Right hindlimb (tissue), 1 donor: Measurements from ENCODE around the gene GAPVD1.
"Not testable (repeated sequence)": the region's sequence is repeated elsewhere in the genome, so short reads cannot be mapped to it uniquely, and the experiment has no call there.

Experiments used
- DNase-seq: peaks from one replicate; pipeline ENCODE4 v3.0.0-alpha.2; 2018

Gene GAPVD1

DNA sequence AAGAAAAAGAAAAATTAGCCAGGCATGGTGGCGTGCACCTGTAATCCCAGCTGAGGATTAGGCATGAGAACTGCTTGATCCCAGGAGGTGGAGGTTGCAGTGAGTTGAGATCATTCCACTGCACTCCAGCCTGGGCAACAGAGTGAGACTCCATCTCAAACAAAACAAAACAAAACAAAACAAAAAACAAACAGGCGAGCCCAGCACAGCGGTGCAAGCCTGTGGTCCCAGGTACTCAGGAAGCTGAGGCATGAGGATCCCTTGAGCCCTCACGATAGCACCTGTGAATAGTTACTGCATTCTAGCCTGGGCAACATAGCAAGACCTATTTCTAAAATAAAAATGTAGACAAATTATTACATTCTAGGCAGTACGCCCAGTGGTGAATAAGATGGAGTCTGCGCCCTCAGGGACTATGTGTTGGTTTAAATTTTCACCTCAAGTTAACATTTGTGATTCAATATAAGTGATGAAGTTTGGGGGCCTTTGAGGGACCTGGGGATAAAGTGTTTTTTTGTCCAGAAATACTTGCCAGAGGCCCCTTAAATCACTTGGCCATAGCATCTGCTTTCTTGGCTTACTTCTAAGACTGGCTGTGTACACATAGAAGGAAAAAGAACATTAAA is 3.4 kb upstream of the GAPVD1 start:
- peak; percentile 36 for DNase-seq

DNA sequence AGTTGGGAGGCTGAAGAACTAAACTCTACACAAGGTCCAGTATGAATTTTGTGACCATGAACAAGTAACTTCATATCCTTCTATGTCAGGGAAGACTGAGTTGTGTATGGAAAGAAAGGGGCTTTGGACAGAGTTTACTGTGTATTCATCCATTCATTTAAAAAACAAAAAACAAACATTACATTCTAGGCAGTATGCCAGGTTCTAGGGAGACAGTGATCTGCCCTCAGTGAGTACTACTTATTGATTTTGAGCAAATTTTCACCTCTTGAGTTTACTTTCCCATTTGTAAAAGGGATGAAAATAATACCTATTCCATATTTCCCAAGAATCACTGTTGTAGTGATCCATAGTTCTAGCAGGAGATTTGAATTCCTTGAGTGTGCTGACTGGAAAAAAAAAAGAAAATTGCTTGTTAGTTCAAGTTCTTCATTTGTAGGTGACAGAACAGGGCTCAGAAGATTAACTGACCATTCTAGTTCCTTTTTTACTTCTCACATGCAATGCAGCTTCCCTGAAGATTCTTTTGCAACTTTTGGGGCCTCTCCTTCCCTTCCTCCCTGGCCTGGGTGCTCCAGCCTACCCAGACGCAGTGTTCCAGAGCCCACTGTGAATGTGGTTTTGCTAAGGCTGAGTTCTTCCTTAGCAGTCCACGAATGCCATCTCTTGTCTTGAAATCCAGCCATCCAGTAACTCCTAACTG is 2.6 kb upstream of the GAPVD1 start:
- no peak for DNase-seq

DNA sequence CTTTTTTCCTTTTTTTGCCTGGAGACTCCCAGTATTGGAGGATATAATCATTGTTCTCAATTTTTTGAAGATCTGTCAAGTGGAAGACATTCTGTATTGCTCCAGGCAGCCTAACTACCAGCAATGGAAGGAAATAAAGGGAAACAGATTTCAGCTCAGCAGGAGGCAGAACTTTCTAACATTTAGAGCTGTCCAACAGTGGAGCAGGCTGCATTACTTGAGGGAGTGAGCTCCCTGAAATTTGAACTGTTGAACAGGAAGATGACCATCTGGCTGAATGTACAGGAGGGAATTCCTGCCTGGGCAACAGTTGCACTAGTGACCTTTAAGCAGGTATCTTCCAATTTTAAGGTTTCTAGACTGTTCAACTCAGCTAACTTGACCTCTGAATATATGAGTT is 1.1 kb upstream of the GAPVD1 start:
- no peak for DNase-seq

DNA sequence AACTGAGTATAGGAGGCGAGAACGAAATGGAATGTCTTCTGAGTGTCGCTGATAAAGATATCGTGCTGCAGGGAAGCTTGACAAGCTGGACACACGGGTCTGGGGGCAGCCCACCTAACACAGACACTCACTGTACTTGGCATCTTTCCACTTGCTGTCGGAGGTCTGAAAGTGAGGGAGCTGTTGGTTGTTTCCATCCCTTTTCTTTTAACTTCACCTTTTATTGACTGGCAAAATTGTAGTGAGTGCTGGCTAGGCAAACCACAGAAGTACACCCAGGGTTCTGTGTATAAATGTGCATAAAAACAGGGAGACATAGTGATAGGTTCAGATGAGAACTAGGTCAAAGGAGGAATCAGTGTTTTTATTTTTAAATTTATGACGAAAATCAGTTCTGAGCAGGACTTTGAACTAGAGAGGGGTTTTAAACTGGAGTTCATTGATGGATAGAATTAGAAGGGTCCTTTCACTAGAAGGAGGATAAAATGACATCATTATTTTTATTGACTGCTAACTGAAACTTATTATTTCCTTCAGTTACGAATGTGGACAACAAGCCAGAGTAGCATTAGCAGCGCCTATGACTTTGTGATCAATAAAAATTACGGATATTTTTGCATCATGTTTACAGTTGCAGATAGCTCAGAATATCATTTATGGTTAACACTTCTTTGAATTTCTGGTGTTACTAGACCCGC is 817 bp downstream of the GAPVD1 start:
- DNase-seq = no peak

DNA sequence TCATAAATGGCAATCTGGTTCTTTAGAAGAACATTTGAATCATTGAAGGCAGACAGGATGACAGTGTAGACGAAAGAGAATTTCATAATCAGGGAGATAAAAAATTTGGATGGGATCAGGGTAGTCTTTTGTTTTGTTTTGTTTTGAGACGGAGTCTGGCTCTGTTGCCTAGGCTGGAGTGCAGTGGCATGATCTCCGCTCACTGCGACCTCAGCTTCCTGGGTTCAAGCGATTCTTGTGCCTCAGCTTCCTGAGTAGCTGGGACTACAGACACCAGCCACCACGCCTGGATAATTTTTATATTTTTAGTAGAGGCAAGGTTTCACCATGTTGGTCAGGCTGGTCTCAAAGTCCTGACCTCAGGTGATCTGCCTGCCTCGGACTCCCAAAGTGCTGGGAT is 2.4 kb downstream of the GAPVD1 start:
- not testable (repeated sequence) for DNase-seq

DNA sequence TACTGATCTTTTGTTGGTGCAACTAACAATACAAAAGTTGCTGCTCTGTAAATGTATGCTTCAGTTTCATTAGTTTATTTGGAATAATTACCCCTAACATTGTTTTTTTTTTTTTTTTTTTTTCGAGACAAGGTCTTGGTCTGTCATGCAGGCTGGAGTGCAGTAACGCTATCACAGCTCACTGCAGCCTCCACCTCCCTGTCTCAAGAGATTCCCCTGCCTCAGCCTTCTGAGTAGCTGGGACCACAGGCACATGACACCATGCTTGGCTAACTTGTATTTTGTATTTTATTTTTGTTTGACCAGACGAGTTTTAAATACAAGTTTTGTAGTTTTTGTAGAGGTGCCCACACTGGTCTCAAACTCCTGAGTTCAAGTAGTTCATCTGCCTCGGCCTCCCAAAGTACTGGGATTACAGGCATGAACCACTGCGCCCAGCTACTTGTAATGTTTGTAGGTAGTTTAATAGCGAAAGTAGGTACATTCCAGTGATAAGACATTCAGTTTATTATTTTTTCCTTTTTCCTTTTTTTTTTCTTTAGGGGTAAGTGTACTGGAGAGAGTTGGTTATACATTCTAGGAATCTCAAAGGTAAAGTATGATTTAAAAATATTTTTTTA is 6.9 kb downstream of the GAPVD1 start:
- DNase-seq = no peak

DNA sequence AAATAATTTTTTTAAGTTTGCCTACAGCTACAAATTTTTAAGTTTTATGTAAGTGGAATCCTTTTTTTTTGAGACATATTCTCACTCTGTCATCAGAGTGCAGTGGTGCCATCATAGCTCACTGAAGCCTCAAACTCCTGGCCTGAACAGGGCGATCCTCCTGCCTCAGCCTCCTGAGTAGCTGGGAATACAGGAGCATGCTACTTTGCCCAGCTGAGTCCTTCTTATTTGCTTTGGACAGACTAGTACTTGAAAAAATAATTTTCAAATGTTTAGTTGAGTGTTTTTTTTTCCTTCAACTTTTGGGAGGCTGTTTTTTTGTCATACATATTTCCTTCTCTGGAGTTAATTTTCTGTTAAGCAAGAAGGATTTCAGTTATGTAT is 7.4 kb downstream of the GAPVD1 start:
- no peak for DNase-seq

DNA sequence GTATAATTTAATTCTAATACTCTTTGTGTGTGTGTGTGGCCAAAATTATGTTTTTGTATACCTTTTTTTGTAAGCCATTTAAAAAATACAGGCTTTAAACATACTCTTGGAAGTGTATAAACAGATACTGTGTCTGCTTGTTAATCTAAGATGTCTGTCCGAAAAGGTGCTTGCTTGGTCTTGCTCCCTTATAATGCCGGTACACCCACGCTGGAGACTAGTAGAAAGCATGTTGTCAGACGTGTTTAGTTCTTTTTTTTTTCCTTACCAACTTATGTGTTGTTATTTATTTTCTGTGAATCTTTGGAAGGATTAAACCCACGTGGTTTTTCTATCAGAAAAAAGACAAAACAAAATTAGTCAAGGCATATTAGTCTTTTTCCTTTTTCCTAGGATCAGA is 9.5 kb downstream of the GAPVD1 start:
- DNase-seq = no peak

DNA sequence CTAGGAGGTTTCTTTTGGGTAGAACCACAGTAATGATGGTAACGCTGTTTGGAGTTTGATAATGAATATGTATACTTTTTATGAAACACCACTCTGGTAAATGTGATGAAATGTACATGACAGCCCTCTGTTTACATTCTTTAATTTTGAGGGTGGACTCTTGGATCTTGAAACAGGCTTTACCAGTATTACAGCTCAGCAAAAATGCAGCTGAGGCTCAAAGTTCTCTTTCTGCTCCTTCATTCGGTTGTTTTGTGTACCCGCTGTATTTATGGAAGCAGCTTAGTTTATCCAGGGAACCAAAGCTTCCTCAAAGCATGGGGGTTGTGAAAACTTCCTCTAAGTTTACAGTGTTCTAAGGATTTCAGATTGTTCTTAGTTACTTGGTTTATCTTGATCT is 11.1 kb downstream of the GAPVD1 start:
- no peak for DNase-seq

DNA sequence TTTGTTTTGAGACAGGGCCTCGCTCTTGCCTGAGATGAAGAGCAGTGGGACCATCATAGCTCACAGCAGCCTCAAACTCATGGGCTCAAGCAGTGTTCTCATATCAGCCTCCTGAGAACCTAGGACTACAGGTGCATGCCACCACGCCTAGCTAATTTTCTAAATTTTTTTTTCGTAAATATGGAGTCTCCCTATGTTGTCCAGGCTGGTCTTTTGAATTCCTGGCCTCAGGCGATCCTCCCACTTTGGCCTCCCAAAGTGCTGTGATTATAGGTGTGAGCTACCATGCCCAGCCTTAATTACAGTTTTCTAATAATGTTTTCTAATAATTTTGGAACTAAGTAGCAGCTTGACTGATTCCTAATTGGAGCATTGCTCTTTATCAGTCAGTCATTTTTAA is 15.1 kb downstream of the GAPVD1 start:
- no peak for DNase-seq

DNA sequence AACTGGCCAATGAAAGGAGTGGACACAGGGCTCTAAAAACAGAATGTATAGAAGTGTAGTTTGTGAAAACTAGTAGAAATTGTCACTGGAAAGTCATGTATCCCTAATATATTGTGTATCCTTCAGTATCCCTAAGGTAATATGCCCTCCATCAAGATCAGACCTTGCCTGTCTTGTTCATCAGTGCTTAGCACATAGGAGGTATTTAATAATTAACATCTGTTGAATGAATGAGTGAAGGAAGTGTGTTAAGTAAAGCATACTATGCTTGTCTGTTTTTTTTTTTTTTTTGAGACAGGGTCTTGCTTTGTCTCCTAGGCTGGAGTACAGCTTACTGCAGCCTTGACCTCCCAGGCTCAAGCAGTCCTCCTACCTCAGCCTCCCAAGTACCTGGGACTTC is 15.8 kb downstream of the GAPVD1 start:
- no peak for DNase-seq

DNA sequence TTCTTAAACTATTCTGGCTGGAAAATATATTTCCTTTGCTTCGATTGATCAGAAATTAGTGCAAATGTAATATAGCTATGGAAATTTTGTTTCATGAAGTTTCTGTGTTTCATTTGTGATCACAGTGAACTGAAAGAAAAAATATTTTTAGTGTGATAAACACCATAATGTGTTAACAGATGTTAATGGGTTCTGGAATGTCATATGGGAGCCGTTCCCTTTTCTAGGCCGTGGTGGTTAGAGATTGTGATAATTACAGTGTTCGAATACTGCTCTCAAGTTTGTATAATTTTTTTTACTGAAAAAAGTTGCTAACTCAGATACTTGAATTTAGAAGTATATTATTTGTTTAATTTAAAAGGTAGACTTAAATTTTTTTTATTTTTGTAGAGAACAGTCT is 19.3 kb downstream of the GAPVD1 start:
- no peak for DNase-seq

DNA sequence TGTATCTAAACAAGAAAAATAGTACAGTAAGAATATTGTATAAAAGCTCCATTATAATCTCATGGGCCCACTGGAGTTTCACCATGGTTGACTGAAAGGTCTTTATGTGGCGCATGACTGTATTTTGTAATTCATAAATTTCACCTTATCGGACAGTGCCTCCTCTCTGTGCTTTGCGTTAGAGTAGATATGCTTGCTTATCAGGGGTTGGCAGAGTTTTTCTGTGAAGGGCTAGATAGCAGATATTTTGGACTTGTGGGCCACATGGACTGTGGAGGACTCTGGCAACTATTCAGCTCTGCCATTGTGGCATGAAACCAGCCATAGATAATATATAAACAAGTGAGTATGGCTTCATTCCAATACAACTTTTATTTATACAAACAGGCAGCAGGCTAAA is 23.2 kb downstream of the GAPVD1 start:
- DNase-seq = no peak

DNA sequence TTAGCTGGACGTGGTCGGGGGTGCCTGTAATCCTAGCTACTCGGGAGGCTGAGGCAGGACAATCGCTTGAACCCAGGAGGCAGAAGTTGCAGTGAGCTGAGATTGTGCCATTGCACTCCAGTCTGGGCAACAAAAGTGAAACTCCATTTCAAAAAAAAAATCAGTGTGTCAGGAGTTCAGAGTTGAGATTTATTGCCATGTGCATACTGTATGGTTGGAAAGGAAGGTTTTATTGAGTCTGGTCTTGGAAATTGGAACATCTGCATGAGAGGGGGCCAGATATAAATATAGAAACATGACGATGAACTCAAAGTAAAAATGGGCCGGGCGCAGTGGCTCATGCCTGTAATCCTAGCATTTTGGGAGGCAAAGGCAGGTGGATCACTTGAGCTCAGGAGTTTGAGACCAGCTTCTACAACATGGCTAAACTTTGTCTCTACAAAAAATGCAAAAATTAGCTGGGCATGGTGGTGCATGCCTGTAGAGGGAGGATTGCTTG is 25.4 kb downstream of the GAPVD1 start:
- not testable (repeated sequence) for DNase-seq

DNA sequence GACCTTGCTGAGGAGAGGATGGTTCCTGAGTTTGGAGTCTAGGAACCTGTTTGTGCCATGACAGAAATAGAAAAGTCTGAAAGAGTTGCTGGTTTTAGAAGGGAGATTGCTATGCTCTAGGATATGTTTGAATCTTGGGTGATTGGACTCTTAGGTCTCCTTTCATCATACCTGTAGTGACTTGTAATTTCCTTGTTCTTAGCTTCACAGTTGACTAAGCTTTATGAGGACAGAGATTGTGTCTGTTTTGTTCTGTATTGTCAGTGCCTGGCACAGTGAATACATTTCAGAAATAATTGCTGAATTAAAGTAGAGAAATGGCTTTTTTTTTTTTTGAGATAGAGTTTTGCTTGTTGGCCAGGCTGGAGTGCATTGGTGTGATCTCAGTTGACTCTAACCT is 31.5 kb downstream of the GAPVD1 start:
- no peak for DNase-seq

DNA sequence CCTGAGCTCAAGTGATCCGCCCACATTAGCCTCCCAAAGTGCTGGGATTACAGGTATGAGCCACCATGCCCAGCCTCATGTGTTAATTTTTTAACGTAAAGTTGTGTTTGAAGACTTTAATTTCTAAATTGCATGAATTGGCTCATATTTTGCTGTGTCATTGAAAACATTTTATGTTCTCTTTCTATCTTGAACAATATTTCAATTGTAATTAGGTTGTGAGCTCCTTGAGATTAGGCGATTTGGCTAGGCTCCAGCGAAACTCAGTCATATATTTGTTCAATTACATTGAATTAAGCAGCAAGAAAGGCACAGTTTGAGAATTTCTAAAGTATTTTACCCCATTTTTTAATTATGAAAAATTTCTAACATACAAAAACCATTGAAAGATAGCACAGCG is 34.0 kb downstream of the GAPVD1 start:
- no peak for DNase-seq

DNA sequence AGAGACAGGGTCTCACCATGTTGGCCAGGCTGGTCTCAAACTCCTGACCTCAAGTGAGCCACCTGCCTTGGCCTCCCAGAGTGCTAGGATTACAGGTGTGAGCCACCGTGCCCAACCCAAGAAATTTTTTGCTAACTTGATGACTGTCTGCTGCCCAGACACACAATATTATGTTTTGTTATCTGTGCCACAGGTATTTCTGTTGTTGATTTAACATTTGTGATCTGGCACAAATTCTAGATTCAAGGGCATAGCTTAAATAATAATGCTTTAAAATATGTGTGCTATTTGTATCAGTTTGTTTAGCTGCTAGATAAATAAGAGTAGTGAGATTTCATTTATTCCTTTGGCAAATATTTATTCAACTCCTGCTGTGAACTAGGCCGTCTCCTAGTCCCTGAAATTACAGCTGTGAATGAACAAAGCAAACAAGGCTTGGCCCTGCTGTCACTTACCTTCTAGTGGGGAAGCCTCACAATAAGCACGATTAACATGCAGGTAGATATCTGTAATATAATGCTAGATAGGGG is 35.3 kb downstream of the GAPVD1 start:
- DNase-seq = no peak

DNA sequence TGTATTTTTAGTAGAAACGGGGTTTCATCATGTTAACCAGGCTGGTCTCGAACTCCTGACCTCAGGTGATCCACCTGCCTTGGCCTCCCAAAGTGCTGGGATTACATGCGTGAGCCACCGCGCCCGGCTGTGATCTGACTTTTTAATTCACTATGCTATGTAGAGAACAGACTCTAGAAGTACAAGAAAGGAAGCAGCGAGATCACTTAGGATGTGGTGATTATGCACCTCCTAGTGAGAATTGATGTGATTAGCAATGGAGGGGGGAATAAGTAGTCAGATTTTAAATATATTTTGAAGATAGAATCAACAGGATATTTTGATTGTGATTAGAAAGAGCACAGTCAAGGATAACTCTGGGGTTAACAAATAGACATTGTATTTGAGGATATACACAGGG is 36.3 kb downstream of the GAPVD1 start:
- no peak for DNase-seq

DNA sequence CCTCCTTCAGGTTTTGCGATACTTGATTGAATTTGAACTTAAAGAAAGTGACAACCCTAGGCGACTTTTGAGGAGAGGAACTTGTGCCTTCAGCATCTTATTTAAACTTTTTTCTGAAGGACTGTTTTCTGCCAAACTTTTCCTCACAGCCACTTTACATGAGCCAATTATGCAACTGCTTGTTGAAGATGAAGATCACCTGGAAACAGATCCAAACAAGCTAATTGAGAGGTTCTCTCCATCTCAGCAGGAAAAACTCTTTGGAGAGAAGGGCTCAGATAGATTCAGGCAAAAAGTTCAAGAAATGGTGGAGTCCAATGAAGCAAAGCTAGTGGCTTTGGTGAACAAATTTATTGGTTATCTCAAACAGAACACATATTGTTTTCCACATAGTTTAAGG is 40.6 kb downstream of the GAPVD1 start:
- no peak for DNase-seq

DNA sequence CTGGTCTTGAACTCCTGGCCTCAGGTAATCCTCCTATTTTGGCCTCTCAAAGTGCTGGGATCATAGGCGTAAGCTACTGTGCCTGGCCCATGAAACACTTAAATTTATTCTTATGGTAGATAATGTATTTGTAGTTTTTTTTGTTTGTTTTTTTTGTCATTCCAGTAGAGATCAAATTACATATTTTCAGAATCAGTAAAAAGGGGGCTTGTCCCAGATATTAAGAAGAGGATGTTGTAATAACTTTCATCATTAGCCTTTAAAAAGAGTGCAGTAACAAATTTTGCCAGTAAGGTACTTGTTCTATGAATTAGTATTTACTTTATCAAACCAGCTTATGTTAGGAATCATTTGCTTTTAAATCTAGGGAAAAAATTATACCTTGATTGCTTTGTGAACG is 42.6 kb downstream of the GAPVD1 start:
- no peak for DNase-seq

DNA sequence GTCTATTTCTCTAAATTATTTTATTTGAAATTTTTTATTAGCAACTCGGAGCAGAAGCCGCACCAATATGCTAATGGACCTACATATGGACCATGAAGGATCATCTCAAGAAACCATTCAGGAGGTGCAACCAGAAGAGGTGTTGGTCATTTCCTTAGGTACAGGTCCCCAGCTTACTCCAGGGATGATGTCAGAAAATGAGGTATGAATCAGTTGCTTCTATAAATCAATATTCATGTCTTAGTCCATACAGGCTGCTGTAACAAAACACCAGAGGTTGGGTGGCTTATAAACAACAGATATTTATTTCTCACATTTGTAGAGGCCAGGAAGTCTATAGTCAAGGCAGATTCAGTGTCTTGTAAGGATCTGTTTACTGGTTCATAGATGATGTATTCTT is 50.8 kb downstream of the GAPVD1 start:
- DNase-seq = no peak

DNA sequence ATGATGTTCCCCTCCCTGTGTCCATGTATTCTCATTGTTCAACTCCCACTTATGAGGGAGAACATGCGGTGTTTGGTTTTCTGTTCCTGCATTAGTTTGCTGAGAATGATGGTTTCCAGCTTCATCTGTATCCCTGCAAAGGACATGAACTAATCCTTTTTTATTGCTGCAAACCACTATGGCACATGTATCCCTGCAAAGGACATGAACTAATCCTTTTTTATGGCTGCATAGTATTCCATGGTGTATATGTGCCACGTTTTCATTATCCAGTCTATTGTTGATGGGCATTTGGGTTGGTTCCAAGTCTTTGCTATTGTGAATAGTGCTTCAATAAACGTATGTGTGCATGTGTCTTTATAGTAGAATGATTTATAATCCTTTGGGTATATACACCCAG is 54.7 kb downstream of the GAPVD1 start:
- not testable (repeated sequence) for DNase-seq

DNA sequence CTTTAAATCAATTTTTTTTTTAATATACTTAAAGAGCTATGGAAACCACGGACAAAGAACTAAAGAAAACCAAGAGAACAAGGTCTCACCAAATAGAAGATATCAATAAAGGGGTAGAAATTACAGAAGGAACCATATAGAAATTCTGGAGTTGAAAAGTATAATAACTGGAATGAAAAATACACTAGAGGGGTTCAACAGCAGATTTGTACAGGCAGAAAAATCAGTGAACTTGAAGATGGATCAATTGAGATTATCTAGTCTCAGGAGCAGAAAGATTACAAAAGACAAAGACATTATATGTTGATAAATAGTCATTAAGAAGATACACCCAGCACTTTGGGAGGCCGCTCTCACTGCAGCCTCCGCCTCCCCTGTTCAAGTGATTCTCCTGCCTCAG is 56.1 kb downstream of the GAPVD1 start:
- DNase-seq = no peak

DNA sequence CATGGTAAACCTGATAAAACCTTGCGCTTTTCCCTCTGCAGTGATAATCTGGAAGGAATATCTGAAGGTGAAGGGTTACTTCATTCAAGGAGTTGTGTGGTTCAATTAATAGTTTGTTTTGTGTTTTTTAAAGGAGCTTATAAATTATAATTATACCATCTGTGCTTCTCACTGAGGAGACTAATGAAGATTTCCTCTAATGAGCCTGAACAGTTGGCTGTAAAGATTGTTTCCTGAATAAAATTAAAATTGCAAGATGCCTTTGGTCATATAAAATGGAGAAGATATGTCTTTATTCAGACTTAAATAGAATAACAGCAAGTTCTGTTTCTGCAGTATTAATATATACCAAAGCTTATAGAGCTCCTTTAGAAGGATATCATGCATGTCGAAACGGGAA is 59.9 kb downstream of the GAPVD1 start:
- DNase-seq = no peak
